SH-SY5Y (cell line): ENCODE measurements around the gene UNC119.

Source experiments
- GATA2 ChIP-seq: IDR thresholded peaks from 2 replicates; pipeline ENCODE4 v1.6.1; 2011; ENCODE audit warnings: mild to moderate bottlenecking, low read depth, low read length
- GATA3 ChIP-seq: IDR thresholded peaks from 2 replicates; pipeline ENCODE4 v1.6.1; 2011; ENCODE audit warnings: low read depth, mild to moderate bottlenecking, low read length, moderate library complexity

DNA sequence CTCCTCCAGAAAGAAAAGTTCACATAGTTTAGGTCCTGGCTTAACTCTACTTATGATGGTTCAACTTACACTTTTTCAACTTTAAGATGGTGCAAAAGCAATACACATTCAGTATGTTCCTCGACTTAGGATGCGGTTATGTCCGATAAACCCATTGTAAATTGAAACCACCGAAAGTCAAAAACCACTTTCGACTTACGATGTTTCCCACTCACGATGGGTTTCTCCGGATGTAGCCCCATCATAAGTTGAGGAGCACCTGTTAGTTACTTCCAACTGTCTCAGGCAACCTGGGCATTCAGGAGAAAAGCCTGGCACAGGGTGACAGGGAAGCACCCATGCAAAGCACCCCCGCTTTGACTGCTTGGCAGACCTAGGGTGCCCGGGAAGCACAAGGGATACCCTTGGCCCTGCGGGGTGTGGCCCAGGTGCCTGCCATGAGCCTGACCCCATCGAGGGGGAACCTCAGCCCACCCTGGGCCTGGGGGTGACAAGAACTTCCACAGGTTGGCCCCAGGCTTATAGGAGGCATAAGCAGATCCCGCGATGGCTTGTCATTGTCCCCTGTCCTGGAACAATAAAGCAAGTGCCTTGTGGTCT, 14.0 kb downstream of the UNC119 start:
- TF ChIP-seq GATA2 (no peak), GATA3 (no peak)
